Thyroid gland (tissue), 4 donors: ENCODE data around the gene KLRG1. TPM values are rescaled to one million over a fixed set of nuclear protein-coding genes. Genes with fewer than 3 reads are reported as not detected.

Experiments used
- DNase-seq, 2 donors: peaks; one replicate each; pipeline ENCODE4 v3.0.0-alpha.2; 2019
- H3K27ac ChIP-seq, 3 donors: fragments of 200-600 bp; sonication (generic); 1 replicate in 2 of 3; 2 replicates in 1 of 3; pipeline ENCODE4 v1.5.1; 2016 to 2019; ENCODE audit warnings: mild to moderate bottlenecking in 1 of 3, moderate library complexity in 1 of 3
- H3K27me3 ChIP-seq: fragments of 200-600 bp; sonication (generic); one replicate; pipeline ENCODE4 v1.5.1; 2019
- H3K36me3 ChIP-seq, 2 donors: fragments of 200-600 bp; sonication (generic); one replicate each; pipeline ENCODE4 v1.5.1; 2016 to 2019
- H3K4me1 ChIP-seq, 2 donors: fragments of 200-600 bp; sonication (generic); one replicate each; pipeline ENCODE4 v1.5.1; 2017 to 2019
- H3K4me3 ChIP-seq, 3 donors: fragments of 200-600 bp; sonication (generic); replicated peaks in 1 of 3; 1 replicate in 2 of 3; 2 replicates in 1 of 3; pipeline ENCODE4 v1.5.1; 2016; ENCODE audit warnings: mild to moderate bottlenecking in 1 of 3
- H3K9me3 ChIP-seq: fragments of 200-600 bp; sonication (generic); one replicate; pipeline ENCODE4 v1.5.1; 2017
- CTCF ChIP-seq, 6 experiments: fragments of 200-600 bp in 3 of 6; fragments of 450-650 bp in 3 of 6; sonication (generic) in 3 of 6; IDR thresholded peaks; one replicate each; pipeline ENCODE4 v1.5.1; 2016 to 2019; ENCODE audit warnings: antibody characterized with exemption in 6 of 6, mild to moderate bottlenecking in 2 of 6, inconsistent platforms in 1 of 6, moderate library complexity in 1 of 6
- POLR2A ChIP-seq, 2 donors: fragments of 450-650 bp; IDR thresholded peaks; one replicate each; pipeline ENCODE4 v1.6.1; 2017; ENCODE audit warnings: antibody characterized with exemption in 2 of 2, mild to moderate bottlenecking in 2 of 2, moderate library complexity in 1 of 2
- WGBS, 2 donors: methylation state at CpG; one replicate each; pipeline ENCODE4 v1.1.5; 2017; 5-methylcytosine and 5-hydroxymethylcytosine counted together
- intact Hi-C: fragments of 100-400 bp; cut with DNase I; formaldehyde crosslinking; loops from one replicate; pipeline ENCODE4 v1.15.1; 2023
- total RNA-seq, 4 donors: library from RNA; depleted of rRNA; stranded (reverse); fragments of >200 nt; gene quantifications; one replicate each; pipeline ENCODE4 v1.2.3, GENCODE V29; 2016

Gene KLRG1
- total RNA-seq, 4 donors from 2014 or later: 1.1 to 4.3 (median 3.0) TPM

GRCh38 chr12:8993827-8994226 lies 4.5 kb downstream of the KLRG1 start:
- Histone ChIP-seq H3K36me3 (no peaks in the 10 kb centered on the region), H3K4me3 (no peak overlapping the region), H3K27ac (no peak overlapping the region), H3K9me3 (no peaks in the 10 kb centered on the region), H3K4me1 (no peaks in the 10 kb centered on the region), H3K27me3 (no peaks in the 10 kb centered on the region)
- DNase-seq: no peak
- intact Hi-C loops: no loop called here
- TF ChIP-seq CTCF (IDR thresholded peaks at IDR 0.05): no peak
- WGBS, 2 donors: 80 to 82% methylated on average over 3 of the region's 3 CpGs

GRCh38 chr12:8995021-8995775 lies 5.9 kb downstream of the KLRG1 start:
- Histone ChIP-seq H3K27me3 (no peaks in the 10 kb centered on the region), H3K9me3 (no peaks in the 10 kb centered on the region), H3K27ac (no peak overlapping the region), H3K4me1 (no peaks in the 10 kb centered on the region), H3K36me3 (no peaks in the 10 kb centered on the region), H3K4me3 (no peak overlapping the region)
- DNase-seq: no peak
- TF ChIP-seq CTCF (IDR thresholded peaks at IDR 0.05): no peak
- TF ChIP-seq POLR2A (IDR thresholded peaks at IDR 0.05): no peak
- intact Hi-C loops: no loop called here
- WGBS, 2 donors: 88% methylated on average over 4 of the region's 4 CpGs

- intact Hi-C loops: no loop called here
Measured at GRCh38 chr12:8996682-8997405, 7.5 kb downstream of the KLRG1 start.

GRCh38 chr12:9001233-9001632 lies 11.9 kb downstream of the KLRG1 start:
- no peak overlapping the region for H3K27ac ChIP-seq
- no peaks in the 10 kb centered on the region for H3K9me3 ChIP-seq
- H3K27me3 ChIP-seq: no peaks in the 10 kb centered on the region
- H3K4me3 ChIP-seq: no peak overlapping the region
- H3K36me3 ChIP-seq: no peaks in the 10 kb centered on the region
- intact Hi-C loops: no loop called here
- DNase-seq: no peak
- no peak for TF ChIP-seq CTCF (IDR thresholded peaks at IDR 0.05)
- 88 to 90% methylated on average over 4 of the region's 4 CpGs for WGBS, 2 donors
- H3K4me1 ChIP-seq: no peaks in the 10 kb centered on the region

More at GRCh38 chr12:8996682-8997405, 7.5 kb downstream of the KLRG1 start:
- no peak for DNase-seq
- TF ChIP-seq POLR2A (IDR thresholded peaks at IDR 0.05) (no peak), CTCF (IDR thresholded peaks at IDR 0.05) (no peak)
- H3K27ac ChIP-seq: no peak overlapping the region
- H3K36me3 ChIP-seq: no peaks in the 10 kb centered on the region
- H3K4me3 ChIP-seq: no peak overlapping the region
- H3K9me3 ChIP-seq: no peaks in the 10 kb centered on the region
- H3K27me3 ChIP-seq: no peaks in the 10 kb centered on the region
- H3K4me1 ChIP-seq: no peaks in the 10 kb centered on the region
- WGBS, 2 donors: 84 to 90% methylated on average over 5 of the region's 5 CpGs

GRCh38 chr12:9002335-9002734 lies 13.0 kb downstream of the KLRG1 start:
- H3K36me3 ChIP-seq: no peaks in the 10 kb centered on the region
- no peaks in the 10 kb centered on the region for H3K4me1 ChIP-seq
- no peak overlapping the region for H3K4me3 ChIP-seq
- no peak for DNase-seq
- TF ChIP-seq CTCF (IDR thresholded peaks at IDR 0.05) (no peak), POLR2A (IDR thresholded peaks at IDR 0.05) (no peak)
- no peaks in the 10 kb centered on the region for H3K27me3 ChIP-seq
- no peaks in the 10 kb centered on the region for H3K9me3 ChIP-seq
- no peak overlapping the region for H3K27ac ChIP-seq
- intact Hi-C loops: no loop called here
